ENCODE results near the gene HS3ST2. TPM values are rescaled to one million over a fixed set of nuclear protein-coding genes. Genes with fewer than 3 reads are reported as not detected.
"Not testable (repeated sequence)": the region's sequence is repeated elsewhere in the genome, so short reads cannot be mapped to it uniquely, and the experiment has no call there.

Gene HS3ST2
- total RNA-seq, 1 experiment from 2014 or later: not detected

DNA sequence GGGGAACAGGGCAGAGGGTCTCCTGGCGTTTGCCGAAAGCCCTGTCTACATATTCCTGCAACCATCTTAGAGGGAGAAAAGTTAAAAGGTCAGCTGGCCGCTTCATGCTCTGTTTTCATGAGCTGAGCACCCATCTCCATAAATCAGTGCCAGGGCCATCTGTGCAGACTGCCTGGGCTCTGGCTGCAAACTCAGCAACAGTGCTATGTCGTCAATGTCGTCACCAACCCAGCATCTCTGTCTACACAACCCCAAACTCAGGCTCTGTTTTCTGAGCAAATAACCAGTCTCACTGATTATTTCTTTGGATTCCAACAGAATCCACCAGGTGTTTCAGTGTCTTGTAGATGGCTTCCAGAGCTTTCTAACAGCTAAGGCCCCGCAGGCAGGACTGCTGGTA, 65.0 kb downstream of the HS3ST2 start:
- no peak for DNase-seq (ENCODE audit: low read depth)

- no peak for DNase-seq (ENCODE audit: low read depth)
Measured at GRCh38 chr16:22879466-22879865, 65.5 kb downstream of the HS3ST2 start.

DNA sequence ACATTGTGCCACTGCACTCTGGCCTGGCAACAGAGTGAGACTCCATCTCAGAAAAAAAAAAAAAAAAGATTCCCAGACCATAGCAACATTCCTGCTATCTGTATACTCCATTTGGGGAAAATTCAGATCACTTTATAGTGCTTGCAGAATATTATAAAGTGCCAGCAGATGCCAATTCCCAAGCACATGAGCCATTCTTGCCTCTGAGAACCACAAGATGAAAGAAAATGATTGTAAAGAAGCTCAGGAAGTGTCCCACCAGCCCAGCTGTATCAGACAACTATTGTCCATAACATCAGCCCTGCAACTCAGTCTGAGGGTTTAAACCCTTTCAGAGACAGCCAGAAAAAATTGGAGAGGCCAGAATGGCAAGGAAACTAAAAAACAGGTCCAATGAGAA, 69.0 kb downstream of the HS3ST2 start:
- DNase-seq (ENCODE audit: low read depth): no peak

- no peak for DNase-seq (ENCODE audit: low read depth)
Measured at GRCh38 chr16:22885951-22886350, 72.0 kb downstream of the HS3ST2 start.

DNA sequence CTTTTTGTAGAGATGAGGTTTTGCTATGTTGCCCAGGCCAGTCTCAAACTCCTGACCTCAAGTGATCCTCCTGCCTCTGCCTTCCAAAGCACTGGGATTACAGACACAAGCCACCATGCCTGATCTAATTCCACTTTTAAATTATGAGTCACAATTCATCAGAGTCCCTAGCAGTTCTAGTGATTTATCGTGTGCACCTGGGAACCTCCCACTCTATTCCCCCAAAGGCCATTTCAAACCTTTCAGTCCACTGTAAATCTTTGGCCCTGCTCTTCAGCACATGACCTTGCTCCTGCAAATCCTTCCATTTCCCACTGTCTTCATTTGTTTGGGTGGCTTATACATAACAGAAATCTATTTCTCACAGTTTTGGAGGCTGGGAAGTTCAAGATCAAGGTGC, 73.0 kb downstream of the HS3ST2 start:
- DNase-seq (ENCODE audit: low read depth): no peak

- no peak for DNase-seq (ENCODE audit: low read depth)
Measured at GRCh38 chr16:22887445-22887844, 73.5 kb downstream of the HS3ST2 start.

DNA sequence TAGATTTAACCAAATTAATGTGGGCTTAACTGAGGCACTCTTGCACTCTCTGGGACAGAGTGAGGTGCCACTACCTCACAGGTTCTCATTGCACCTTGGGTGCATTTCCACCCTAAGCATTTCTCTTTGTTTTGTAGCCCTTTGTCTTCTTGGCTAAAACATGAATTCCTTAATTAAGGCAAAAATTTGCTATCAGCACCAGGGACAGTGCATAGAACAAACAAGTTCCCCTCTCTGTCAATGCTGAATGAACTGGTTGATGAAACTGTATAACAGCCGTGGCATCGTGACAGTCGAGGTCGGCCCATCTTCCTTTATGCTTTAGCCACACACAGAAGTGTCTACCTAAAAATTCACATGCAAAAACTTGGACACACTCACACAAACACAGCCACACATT, 74.8 kb downstream of the HS3ST2 start:
- no peak for DNase-seq (ENCODE audit: low read depth)

DNA sequence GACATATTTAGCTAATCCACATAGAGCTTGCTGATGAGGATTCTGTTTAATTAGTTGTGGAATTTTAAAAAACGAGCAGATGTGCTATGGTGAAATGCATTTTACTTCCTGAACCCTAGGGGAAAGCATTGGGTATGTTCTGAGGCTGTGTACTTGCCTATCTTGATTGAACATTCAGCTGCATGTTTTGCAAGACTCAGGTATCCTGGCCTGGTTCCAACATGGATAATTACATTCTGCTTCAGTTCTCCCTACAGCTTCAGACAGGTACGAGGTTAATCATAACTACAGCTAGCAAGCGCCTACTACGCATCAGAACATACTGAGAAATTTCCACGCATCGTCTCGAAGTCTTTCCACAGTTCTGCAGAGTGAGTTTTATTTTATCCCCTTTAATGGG, 77.0 kb downstream of the HS3ST2 start:
- DNase-seq (ENCODE audit: low read depth): no peak

DNA sequence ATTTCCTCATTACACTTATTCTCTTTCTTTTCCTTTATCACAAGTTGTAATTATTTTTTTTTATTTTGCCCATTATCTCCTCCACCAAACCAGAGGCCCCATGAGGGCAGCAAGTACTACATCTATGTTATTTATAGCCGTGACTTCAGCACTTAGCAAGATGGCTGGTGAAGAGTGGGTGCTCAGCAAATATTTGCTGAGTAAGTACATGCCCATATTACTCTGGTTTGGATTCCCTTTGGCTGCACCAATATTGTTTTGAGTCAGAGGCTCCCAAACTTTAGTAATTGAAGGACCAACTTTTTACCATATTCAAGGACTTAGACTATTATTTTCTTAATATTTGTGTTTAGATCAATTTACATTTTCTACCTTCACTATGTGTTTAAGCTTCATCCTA, 83.2 kb downstream of the HS3ST2 start:
- DNase-seq (ENCODE audit: low read depth): no peak

DNA sequence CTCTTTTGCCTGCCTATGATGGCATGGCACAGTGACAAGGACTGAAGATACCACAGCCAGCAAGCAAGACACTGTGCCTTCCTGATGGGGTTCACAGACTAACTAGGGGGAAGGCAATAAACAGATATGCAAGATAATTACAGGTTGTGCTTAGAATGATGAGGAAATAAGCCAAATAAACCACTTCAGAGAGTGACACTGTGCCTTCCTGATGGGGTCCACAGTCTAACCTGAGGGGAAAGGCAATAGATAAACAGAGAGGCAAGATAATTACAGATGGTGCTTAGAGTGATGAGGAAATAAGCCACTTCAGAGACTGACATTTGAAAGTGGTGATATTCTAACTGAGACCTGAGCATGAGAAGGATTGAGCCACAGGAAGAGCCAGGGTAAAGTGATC, 84.2 kb downstream of the HS3ST2 start:
- no peak for DNase-seq (ENCODE audit: low read depth)

- peak; percentile 38 for DNase-seq (ENCODE audit: low read depth)
Measured at GRCh38 chr16:22898874-22899348, 84.9 kb downstream of the HS3ST2 start.

GRCh38 chr16:22899567-22899966, 85.6 kb downstream of the HS3ST2 start:
- DNase-seq (ENCODE audit: low read depth): not testable (repeated sequence)

DNA sequence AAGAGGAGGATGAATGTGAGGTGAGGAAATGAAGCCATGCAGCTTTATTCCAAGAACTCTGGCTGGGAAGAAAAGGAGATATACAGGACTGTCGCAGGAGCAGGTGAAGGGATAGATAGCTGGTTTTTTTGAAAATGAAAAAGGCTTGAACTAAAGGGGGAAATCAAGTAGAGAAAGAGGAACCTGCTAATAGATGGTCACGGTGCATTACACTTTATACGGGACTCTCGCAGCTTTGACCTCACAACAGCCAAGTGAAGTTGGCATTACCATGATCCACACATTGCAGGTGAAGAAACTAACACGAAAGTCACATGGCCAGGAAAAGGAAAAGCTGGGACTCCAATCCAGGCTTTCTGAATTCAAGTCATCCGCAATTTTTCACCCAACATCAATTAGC, 86.9 kb downstream of the HS3ST2 start:
- DNase-seq (ENCODE audit: low read depth): no peak

DNA sequence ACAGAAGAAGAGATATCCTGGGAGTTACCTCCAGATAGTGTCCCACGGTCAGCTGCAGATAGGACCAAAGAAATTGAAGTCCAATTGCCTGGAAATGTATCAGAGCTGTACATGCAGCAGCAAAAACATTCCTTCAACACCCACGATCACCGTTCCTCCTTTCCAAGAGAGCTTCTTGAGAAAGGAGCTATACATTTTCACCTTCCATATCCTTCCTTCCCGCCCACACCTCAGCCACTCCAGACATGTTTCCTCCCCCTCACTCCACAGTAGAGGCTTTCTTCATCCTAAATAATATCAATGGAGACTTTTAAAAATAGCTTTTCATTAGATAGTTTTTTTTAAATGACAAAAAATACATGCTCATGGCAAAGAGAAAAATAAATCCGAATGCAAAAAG, 87.6 kb downstream of the HS3ST2 start:
- DNase-seq (ENCODE audit: low read depth): no peak

DNA sequence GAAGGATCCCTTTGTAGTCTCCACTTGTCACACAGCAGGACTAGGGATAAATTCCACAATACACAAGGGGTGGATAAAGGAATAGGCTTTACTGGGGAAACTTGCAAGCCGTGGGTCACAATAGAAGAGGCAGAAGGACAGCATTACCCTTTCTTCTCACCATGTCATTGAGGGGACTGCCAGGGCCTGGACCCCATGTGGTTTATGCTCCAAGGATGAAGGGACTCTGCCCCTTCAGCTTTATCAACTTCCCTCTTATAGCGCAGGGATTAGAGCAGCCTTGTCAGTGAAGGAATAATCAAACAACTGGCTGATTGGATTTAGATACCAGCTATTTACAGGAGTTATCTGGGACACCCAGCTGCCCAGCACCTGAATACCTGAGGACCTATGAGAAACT, 89.8 kb downstream of the HS3ST2 start:
- DNase-seq (ENCODE audit: low read depth): no peak

- DNase-seq (ENCODE audit: low read depth): no peak
Measured at GRCh38 chr16:22912654-22913053, 98.7 kb downstream of the HS3ST2 start.

GRCh38 chr16:22915003-22915402, 101.0 kb downstream of the HS3ST2 start:
- no peak for DNase-seq (ENCODE audit: low read depth)

DNA sequence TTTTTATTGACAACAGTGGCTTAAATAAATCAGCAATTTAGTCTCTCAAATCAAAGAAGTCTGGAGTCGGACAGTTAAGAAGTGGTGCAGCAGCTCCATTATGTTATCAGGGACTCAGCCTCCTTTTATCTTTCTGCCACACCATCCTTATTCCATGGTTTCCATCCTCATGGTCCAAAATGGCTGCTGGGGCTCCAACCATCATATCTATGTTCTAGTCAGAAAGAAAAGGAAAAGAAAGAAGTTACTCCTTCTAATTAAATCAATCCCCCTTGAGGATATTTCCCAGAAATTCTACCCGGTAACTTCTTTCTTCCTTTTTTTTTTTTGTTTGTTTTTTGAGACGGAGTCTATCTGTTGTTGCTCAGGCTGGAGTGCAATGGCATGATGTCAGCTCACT, 109.5 kb downstream of the HS3ST2 start:
- no peak for DNase-seq (ENCODE audit: low read depth)

DNA sequence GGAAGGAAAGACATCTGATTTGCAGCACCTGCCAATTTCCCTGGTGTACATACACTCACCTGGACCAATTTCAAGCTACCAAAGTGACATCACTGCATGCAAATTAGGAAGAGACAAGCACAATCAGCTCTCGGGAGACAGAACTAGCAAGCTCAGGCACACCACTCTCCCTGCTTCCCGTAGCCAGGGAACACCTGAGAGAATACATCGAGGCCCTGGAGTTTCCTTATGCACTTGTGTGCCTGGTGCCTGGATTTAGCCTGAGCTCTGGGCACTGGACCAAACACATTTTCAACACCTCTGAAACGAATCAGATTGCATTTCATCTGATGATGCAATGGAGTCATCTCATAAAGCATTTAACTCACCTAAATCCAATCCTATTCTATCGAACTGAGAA, 110.5 kb downstream of the HS3ST2 start:
- DNase-seq (ENCODE audit: low read depth): no peak

DNA sequence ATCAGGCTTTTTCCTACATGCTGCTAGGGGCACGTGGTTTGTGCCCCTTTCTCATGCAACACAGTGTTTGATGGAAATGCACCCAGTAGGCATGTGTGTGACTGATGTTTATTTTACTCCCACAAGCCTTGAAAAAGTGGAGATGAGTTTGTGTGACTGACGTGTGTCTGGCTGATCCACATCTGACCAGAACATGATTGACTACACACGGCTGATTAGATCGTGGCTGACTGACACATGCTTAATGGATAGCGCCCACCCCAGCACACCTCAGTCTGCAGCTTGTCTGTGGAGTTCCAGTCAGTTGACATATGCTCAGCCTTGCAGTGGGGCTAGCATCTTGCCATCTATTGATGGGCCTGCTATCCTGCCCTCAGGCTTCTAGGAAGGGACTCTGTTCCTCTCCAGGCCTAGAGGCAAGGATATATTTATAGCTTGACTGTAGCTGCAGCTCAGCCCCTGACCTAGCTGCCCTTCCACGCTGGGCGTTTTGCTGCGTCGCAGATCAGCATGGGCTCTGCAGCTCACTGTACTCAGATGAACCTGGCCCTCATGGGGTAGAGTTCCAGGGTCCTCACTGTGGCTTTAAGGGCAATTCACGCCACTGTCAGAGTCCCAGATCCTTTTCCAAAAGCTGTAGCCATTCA, 112.3 kb downstream of the HS3ST2 start:
- DNase-seq (ENCODE audit: low read depth): no peak

DNA sequence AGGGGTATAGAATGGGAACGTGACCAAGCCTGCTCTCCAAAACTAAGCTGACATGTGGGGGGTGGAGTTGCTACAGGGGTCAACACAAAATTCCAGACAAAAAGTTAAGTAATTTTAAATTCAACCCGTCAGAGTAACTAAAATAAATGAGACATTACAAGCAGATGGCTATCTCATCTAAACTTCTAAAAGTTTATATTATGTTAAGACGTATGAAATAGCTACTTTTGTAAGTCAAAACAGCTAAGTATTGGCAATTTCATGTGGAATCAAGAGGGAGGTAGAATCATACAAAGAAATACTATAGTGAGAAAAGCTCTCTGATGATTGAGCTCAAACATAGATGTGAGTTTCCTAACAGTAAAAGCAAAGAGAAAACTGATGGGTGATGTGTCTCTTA, 113.3 kb downstream of the HS3ST2 start:
- DNase-seq (ENCODE audit: low read depth): no peak

DNA sequence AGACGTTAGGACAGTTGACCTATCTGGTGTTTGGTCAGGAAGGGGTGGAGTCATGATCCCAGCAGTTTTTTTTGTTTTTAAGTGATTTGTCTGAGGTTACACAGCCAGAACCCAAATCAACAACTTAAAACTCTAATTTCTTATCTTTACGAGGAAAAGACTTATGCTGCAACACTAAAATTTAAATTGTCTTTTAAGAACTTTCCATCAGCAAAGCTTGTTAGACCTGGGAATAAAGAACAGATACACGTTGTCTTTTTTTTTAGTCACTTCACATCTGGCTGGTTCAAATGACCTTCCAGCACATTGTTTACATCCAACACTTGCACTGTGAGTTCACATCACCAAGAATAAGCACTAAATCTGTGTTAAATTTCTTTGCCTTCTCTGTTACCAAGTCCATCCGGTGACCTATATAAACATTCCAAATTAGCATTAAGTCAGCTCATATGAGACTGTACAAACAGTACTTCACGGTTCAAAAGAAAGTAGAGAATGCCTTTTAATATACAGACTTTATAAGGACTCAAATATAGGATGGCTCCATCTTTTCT, 115.0 kb downstream of the HS3ST2 start:
- DNase-seq (ENCODE audit: low read depth): no peak

- no peak for DNase-seq (ENCODE audit: low read depth)
Measured at GRCh38 chr16:22929461-22929860, 115.5 kb downstream of the HS3ST2 start.
